ENCODE data around the gene APOC3. TPM values are rescaled to one million over a fixed set of nuclear protein-coding genes. Genes with fewer than 3 reads are reported as not detected.
A peak's percentile ranks its signal among the peaks of the same experiment; 100 is the strongest.

Gene APOC3
- total RNA-seq, 4 donors from 2014 or later, result 2.6 to 36.5 TPM; not detected in 2

- H3K27ac ChIP-seq, result no peak overlapping the region
- TF ChIP-seq EP300 (IDR thresholded peaks at IDR 0.05), result no peak
- no peak for TF ChIP-seq POLR2AphosphoS5 (IDR thresholded peaks at IDR 0.05)
- TF ChIP-seq CTCF (IDR thresholded peaks at IDR 0.05), result no peak
- TF ChIP-seq POLR2A (IDR thresholded peaks at IDR 0.05), result no peak
Observed at GRCh38 chr11:116842117-116842516, 12.4 kb downstream of the APOC3 start.

GRCh38 chr11:116842909-116843308 is 13.2 kb downstream of the APOC3 start:
- TF ChIP-seq EP300 (IDR thresholded peaks at IDR 0.05) (no peak), CTCF (IDR thresholded peaks at IDR 0.05) (no peak), POLR2A (IDR thresholded peaks at IDR 0.05) (no peak), POLR2AphosphoS5 (IDR thresholded peaks at IDR 0.05) (no peak)
- peaks cover 41% of the 10 kb centered on the region for H3K36me3 ChIP-seq
- WGBS, result 88% methylated on average over 4 of the region's 4 CpGs
- H3K27ac ChIP-seq, result no peak overlapping the region
- DNase-seq (ENCODE audit: low spot score in 2 of 2), result no peak
- no peaks in the 10 kb centered on the region for H3K4me1 ChIP-seq
- H3K27me3 ChIP-seq, result no peaks in the 10 kb centered on the region
- no peaks in the 10 kb centered on the region for H3K9me3 ChIP-seq
- no peak overlapping the region for H3K4me3 ChIP-seq

More at GRCh38 chr11:116842117-116842516, 12.4 kb downstream of the APOC3 start:
- Histone ChIP-seq H3K4me3 (no peak overlapping the region), H3K27me3 (no peaks in the 10 kb centered on the region), H3K36me3 (peaks cover 34% of the 10 kb centered on the region), H3K4me1 (no peaks in the 10 kb centered on the region), H3K9me3 (no peaks in the 10 kb centered on the region)
- 99% methylated on average over 4 of the region's 4 CpGs for WGBS
- peak in 1 of 2 donors; percentile 14 for DNase-seq (ENCODE audit: low spot score in 2 of 2)

GRCh38 chr11:116843661-116844060 is 14.0 kb downstream of the APOC3 start:
- peaks cover 47% of the 10 kb centered on the region for H3K36me3 ChIP-seq
- no peak for TF ChIP-seq EP300 (IDR thresholded peaks at IDR 0.05)
- TF ChIP-seq CTCF (IDR thresholded peaks at IDR 0.05), result no peak
- no peak for TF ChIP-seq POLR2AphosphoS5 (IDR thresholded peaks at IDR 0.05)
- TF ChIP-seq POLR2A (IDR thresholded peaks at IDR 0.05), result no peak
- WGBS, result 96% methylated on average over 9 of the region's 9 CpGs

GRCh38 chr11:116844722-116845121 is 15.0 kb downstream of the APOC3 start:
- no peak overlapping the region for H3K27ac ChIP-seq
- no peaks in the 10 kb centered on the region for H3K4me1 ChIP-seq
- no peaks in the 10 kb centered on the region for H3K27me3 ChIP-seq
- no peaks in the 10 kb centered on the region for H3K9me3 ChIP-seq
- DNase-seq (ENCODE audit: low spot score in 2 of 2), result no peak
- H3K4me3 ChIP-seq, result no peak overlapping the region
- 79% methylated on average over 4 of the region's 4 CpGs for WGBS
- peaks cover 54% of the 10 kb centered on the region for H3K36me3 ChIP-seq
- TF ChIP-seq POLR2A (IDR thresholded peaks at IDR 0.05), result no peak
- no peak for TF ChIP-seq POLR2AphosphoS5 (IDR thresholded peaks at IDR 0.05)
- TF ChIP-seq CTCF (IDR thresholded peaks at IDR 0.05), result no peak
- no peak for TF ChIP-seq EP300 (IDR thresholded peaks at IDR 0.05)

More at GRCh38 chr11:116843661-116844060, 14.0 kb downstream of the APOC3 start:
- Histone ChIP-seq H3K27me3 (no peaks in the 10 kb centered on the region), H3K27ac (no peak overlapping the region), H3K4me1 (no peaks in the 10 kb centered on the region), H3K4me3 (no peak overlapping the region), H3K9me3 (no peaks in the 10 kb centered on the region)
- DNase-seq (ENCODE audit: low spot score in 2 of 2), result no peak

- Histone ChIP-seq H3K4me3 (no peak overlapping the region), H3K27me3 (no peaks in the 10 kb centered on the region), H3K4me1 (peaks cover 10% of the 10 kb centered on the region), H3K9me3 (no peaks in the 10 kb centered on the region), H3K36me3 (peaks cover 54% of the 10 kb centered on the region), H3K27ac (no peak overlapping the region)
- TF ChIP-seq EP300 (IDR thresholded peaks at IDR 0.05) (no peak), CTCF (IDR thresholded peaks at IDR 0.05) (no peak), POLR2AphosphoS5 (IDR thresholded peaks at IDR 0.05) (no peak), POLR2A (IDR thresholded peaks at IDR 0.05) (no peak)
- WGBS, result 89% methylated on average over 4 of the region's 4 CpGs
- no peak for DNase-seq (ENCODE audit: low spot score in 2 of 2)
Observed at GRCh38 chr11:116847612-116848011, 17.9 kb downstream of the APOC3 start.
